Keratinocyte (primary cell): ENCODE results near the gene NMNAT2.

Experiments
- CTCF ChIP-seq, 3 experiments: IDR thresholded peaks in 1 of 3; conservative IDR thresholded peaks in 1 of 3; optimal IDR thresholded peaks in 1 of 3; 2 replicates in 2 of 3; 3 replicates in 1 of 3; pipeline versions ENCODE3 to v1.5.1; 2011; ENCODE audit warnings: low read length in 3 of 3, mild to moderate bottlenecking in 3 of 3, moderate library complexity in 2 of 3, control low read depth in 1 of 3, inconsistent platforms in 1 of 3; ENCODE audit not compliant: insufficient read depth in 2 of 3; ENCODE audit errors: extremely low read depth in 1 of 3
- EZH2 ChIP-seq: IDR thresholded peaks from one replicate; pipeline ENCODE4 v1.6.1; 2012; ENCODE audit warnings: inconsistent platforms, mild to moderate bottlenecking, low read length, moderate library complexity

GRCh38 chr1:183300395-183300794, 117.8 kb downstream of the NMNAT2 start:
- TF ChIP-seq CTCF (optimal IDR thresholded peaks at IDR 0.05 in 1 of 3, IDR thresholded peaks at IDR 0.05 in 1 of 3, conservative IDR thresholded peaks at IDR 0.05 in 1 of 3; ENCODE audit: extremely low read depth in 1 of 3, insufficient read depth in 2 of 3, low read length in 3 of 3) (no peak), EZH2 (no peak)
